NCI-H524 treated with DMSO at 0.1 percent for 48 hours (cell line): ENCODE results near the gene CABP7.
A peak's percentile ranks its signal among the peaks of the same experiment; 100 is the strongest.
"Not testable (repeated sequence)": the region's sequence is repeated elsewhere in the genome, so short reads cannot be mapped to it uniquely, and the experiment has no call there.

ENCODE experiments used
- DNase-seq: peaks from one replicate; lab custom pipeline; 2025; lab: John Stamatoyannopoulos, UW

Gene CABP7

DNA sequence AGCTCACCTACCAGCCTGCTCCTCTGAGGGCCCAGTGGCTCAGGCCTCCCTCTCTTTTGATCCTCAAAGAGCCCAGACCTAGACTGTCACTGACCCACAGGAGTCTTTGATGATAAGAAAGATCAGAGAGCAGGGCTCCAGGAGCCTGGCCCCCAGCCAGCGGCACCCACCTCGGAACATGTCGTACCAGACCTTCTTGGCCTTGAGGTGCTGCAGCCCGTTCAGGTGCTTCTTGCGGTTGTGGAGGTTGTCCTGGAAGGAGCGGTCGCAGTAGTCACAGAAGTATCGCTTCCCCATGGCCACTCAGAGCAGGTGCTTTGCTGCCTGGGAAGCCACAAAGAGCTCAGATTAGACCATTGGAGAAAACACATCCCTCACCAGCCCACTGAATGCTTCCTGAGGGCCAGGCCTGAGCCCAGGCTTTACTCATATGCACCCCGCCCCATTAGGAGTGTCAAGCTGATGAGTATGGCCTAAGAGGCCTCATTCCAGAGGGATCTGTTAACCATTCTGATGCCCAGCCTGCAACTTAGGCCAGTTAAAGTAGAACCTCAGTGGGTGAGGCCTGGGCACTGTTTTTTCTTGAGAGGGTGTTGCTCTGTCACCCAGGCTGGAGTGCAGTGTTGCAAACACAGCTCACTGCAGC lies 28.6 kb downstream of the CABP7 start:
- no peak for DNase-seq

DNA sequence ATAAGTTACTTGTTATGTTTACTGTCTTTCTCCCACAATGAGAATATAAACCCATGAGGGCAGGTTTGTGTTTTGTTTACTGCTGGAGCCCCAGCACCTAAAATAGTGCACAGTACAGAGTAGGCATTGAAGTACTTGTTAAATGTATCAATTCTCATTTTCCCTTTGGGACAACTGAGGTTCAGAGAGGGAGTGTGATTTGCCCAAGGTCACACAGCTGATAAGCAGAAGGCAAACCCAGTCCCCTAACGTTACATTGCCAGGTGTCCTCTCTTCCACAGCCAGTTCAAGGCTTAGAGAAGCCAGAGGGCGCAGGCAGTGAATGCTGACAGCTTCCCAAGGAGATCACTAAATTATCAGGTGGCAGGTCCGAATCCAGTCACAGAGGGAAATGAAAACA lies 30.2 kb downstream of the CABP7 start:
- DNase-seq = no peak

DNA sequence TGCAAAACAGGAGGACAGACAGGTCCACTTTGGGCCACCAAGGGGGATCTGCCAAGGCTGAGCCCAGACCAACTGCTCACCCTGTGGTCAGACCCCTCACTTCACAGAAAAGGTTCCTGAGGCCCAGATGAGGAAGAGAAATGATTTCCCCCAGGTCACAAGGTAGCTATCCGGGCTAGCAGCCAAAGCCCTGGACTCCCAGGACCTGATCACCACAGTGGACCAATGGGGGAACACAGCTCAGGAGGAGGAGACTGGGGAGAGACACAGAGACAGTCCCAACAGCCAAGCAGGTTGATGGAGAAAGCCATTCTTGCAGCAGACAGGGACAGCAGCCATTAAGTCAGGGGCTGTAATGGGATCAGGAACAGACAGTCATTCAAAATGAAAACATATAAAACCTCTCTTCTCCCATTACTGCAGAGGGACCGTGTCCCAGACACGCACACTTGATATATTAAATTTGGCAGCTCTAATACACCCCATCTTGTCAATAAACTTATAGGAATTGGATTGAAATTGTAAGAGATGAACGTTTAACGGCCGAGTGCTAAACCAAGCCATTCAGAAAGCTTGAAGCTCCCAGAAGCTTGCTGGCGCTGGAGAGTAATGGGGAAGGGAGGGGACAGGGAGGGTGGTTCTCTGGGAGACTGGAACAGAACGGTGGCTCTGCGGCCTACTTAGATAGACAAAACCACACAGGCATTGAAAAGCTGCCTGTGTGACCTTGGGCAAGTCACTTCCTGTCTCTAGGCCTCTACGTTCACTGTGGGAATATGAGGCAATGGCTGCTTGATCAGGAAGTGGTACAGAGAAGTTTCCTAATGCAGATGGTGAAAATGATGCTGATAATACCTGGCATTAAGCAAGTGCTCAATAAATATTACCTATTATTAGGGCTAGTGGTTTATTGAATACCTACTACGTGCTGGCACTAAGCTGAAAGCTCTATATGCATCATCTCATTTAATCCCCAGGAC lies 31.0 kb downstream of the CABP7 start:
- no peak for DNase-seq

DNA sequence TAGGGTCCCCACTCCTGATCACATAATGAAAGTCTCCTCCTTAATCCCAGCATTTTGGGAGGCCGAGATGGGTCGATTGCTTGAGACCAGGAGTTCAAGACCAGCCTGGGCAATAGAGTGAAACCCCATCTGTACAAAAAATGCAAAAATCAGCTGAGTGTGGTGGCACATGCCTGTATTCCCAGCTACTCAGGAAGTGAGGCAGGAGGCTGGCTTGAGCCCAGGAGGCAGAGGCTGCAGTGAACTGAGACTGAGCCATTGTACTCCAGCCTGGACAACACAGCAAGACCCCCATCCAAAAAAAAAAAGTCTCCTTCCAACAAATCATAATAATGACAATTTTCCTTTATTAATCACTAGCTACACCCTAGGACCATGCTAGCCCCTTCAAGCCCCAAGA lies 31.9 kb downstream of the CABP7 start:
- no peak for DNase-seq

DNA sequence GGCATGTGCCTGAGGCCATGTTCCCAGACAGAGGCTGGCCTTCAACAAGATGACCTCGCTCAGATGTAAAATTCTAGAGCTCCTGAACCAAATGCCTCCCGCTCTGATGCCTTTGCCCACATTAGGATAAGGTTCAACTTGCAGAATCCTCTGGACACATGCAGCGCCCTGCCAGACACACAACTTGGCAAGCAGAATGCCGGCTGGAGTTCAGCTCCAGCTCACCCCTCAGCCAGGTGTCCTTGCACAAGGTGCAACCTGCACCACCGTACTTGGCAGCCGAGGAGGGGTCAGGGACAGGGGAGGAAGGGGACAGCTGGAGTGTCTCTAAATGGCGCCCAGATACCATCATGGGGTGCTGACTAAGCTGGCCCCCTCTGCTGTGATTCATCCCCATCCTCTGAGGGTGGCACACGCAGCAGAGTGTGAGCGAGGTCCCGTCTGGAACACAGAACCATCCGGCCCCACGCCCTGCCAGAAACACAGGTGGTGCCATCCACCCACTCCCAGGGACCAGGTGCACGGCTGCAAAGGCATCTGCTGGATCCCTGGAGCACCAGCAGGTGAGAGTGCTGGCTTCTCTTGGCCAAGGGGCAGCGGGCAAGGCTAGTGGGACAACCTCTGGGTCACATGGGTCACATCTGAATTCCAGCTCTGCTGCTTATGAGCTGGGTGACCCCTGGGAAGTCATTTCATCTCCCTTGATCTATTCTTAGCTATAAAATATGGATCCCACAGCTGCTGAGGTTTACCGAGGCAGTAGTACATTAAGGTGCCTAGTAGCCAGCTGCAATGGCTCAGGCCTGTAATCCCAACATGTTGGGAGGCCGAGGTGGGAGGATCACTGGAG lies 34.2 kb downstream of the CABP7 start:
- DNase-seq = no peak

DNA sequence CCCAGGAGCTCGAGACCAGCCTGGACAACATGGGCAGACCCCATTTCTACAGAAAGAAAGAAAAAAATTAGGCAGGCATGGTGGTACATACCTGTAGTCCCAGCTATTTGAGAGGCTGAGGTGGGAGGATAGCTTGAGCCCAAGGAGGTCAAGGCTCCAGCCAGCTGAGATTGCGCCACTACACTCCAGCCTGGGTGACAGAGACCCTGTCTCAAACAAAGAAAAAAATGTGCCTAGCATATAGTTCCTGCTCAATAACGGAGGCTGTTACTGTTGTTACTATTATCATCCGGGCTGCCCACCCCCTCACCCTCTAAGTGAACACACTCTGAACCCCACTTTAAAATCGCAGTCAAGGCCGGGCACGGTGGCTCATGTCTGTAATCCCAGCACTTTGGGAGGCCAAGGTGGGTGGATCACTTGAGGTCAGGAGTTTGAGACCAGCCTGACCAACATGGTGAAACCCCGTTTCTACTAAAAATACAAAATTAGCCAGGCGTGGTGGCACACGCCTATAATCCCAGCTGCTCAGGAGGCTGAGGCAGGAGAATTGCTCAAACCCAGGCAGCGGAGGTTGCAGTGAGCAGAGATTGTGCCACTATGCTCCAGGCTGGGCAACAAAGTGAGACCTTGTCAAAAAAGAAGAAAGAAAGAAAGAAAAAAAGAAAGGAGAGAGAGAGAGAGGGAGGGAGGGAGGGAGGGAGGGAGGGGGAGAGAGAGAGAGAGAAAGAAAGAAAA lies 35.0 kb downstream of the CABP7 start:
- DNase-seq = not testable (repeated sequence)

DNA sequence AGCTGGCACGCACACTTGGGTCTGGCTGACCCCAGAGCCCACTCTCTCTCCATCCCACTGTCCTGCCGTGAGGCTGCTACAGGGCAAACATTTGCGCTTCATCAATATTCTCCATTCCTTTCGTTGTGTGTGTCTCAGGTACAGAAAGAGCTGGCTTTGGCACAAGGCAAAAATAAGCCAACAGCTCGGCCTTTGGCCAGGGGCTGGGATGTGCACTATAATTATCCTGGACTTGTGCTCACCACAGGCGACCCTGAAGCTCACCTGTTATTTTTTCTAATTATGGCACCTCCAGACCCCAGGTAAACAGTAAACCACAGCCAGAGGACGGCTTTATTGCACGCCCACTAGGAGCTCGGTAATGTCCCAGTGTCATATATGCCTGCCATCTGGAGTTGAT lies 36.1 kb downstream of the CABP7 start:
- no peak for DNase-seq

DNA sequence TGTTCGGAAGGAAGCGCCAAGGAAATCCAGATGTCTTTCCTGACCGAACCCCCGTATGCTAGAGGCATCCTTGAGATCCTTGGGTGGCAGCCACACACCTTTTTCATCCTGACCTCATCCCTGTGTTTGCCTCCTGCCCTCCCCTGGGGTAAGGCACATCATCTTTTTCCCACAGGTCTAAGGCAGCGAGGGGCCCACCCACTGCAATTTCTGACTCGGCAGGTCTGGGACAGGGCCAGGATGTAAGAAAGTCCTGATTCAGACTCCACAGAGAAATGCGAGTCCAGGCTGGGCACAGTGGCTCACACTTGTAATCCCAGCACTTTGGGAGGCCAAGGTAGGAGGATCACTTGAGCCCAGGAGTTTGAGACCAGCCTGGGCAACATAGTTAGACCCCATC lies 36.5 kb downstream of the CABP7 start:
- DNase-seq = no peak

DNA sequence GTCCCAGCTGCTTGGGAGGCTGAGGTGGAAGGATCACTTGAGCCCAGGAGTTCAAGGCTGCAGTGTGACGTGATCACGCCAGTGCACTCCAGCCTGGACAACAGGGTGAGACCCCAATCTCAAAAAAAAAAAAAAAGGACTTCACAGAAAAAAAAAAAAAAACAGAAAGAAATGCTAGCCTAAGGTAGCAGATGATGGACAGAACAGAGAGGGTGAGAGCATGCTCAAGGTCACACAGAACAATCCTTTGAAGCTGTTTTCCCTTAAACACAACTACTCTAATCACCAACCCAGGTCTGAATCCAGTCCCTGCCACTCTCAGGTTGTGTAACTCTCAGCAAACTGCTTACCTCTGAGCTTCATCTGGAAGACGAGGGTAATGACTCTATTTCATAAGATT lies 37.3 kb downstream of the CABP7 start:
- no peak for DNase-seq

DNA sequence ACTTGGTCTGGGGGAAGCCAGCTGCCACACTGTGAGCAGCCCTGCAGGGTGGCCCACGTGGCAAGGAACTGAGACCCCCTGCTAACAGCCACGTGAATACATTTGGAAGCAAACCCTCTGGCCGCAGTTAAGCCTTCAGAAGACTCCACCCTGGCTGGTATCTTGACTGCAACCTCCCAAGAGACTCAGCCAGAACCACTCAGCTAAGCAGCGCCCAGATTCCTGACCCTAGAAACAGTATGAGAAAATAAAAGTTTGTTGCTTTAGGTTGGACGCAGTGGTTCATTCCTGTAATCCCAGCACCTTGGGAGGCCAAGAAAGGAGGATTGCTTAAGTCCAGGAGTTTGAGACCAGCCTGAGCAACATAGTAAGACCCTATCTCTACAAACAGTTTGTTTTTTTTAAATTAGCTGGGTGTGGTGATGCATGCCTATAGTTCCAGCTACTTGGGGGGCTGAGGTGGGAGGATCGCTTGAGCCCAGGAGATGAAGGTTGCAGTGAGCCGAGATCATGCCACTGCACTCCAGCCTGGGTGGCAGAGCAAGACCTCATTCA lies 38.3 kb downstream of the CABP7 start:
- no peak for DNase-seq

DNA sequence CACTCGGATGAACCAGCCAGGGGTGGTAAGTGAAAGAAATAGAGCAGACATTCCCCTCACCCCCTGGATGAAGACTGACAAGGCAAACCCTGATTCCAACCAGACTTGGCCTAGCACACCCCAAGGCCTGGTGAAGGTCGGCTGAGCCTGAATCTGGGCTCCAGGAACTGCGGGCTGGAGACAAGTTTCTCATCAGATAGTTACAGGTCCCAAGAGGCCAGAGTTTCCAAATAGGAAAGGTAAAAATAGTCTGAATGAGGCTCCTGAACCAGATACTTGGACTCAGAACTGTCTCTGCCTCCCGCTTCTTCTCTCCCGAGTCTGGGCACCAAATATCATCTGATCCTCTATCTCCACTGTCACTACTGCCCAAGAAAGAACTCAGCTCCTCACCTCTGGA lies 39.2 kb downstream of the CABP7 start:
- DNase-seq = no peak

DNA sequence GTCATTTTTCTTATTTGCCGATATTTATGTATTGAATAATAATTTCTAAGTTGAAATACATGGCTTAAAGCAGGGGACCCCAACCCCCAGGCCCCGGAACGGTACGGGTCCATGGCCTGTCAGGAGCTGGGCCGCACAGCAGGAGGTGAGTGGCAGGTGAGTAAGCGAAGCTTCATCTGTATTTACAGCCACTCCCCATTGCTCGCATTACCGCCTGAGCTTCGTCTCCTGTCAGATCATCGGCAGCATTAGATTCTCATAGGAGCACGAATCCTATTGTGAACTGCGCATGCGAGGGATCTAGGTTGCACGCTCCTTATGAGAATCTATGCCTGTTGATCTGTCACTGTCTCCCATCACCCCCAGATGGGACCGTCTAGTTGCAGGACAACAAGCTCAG lies 42.5 kb downstream of the CABP7 start:
- no peak for DNase-seq

DNA sequence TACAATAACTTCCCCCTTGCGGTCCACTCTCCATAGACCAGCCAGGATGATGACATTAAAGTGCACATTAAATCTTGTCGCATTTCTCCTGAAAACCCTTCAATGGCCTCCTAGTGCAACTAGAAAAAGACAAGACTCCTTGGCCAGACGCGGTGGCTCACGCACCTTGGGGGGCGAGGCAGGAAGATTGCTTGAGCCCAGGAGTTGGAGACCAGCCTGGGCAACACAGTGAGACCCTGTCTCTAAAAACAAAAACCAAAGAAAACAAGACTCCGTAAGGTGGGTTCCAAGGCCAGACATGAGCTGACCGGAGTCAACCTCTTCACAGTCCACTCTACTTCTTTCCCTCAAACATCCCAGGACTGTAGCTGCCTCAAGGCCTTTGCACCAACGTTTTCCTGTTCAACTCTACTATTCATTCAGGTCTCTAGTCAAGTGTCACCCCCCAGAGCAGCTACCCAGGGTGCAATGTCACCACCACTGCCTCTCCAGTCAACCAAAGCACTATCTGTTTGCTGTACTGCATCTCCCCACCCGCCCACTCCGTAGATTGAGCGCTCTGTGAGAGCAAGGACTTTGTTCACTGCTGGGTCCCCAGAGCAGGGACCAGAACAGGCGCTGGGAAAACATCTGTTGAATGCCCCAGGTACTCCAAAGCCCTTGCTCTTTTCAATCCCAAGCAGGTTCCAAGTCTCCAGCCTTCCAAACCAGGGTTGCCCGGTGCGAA lies 46.3 kb downstream of the CABP7 start:
- DNase-seq = no peak

DNA sequence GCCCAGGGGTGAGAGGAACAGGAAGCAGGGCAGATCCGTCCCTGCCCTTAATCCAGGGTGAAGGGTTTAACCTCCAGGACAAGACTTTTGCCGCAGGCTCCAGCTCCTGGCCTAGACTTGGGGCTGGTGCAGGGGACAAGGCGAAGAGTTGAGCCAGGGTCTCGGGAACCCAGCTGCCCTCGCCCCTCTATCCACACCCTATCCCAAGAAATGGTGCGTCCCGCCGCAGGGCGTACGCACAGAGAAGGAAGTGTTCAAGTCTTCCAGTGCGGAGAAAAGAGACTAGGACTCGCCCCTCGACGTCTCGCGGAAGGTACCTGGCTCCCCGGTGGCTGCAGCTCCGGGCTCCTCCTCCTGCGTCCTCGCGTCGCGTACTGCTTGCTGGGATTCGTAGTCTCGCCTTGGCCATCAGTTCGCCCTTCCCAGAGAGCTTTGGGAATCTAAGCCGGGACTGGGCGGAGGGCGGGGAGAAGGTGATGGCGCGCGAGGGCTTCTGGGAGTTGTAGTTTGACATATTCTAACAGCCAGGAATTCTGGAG lies 46.9 kb downstream of the CABP7 start, which contains the start of gene ZMAT5:
TSS of gene ZMAT5 (minus strand) at position 376 of the 539 bp plus-strand sequence. CDS start 18,463 bp downstream, outside the sequence.
- peak; percentile 82 for DNase-seq

DNA sequence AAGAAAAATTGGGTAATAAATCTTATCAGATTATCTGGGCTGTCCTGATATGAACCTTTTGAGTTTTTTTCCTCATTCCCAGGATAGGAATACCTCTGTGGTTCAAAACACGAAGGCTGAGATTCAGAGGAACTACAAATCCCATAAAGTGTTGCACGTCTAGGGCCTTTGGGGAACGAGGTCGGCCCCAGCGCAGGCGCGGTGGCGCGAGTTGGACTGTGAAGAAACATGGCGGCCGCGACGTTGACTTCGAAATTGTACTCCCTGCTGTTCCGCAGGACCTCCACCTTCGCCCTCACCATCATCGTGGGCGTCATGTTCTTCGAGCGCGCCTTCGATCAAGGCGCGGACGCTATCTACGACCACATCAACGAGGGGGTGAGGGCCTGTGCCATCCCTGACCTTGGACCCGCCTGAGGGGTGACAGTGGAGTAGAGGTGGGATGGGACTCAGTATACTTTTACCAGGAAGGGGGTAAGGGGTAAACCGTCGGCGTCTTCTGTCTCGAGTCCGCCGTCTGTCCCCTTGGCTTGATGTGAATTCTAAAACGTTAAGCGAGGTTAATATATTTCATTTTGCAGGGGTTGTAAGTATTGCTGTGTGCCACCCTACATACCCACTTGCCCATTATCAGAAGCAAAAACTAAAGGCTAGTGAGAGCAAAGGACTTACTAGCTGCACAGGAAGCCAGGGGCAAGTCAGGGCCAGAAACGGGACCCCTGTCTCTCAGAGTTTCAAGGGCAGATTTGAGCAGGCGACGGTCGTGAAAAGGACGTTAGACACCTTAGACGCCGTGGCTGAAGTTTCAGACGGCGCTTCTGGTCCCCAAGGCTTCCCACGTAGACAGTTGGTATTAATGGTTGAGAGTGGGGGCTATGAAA lies 47.6 kb downstream of the CABP7 start, which contains the start of gene UQCR10:
TSS of gene UQCR10 (plus strand) at position 199 of the 881 bp plus-strand sequence. CDS start at position 229, 30 bp downstream.
- DNase-seq = peak; percentile 59

DNA sequence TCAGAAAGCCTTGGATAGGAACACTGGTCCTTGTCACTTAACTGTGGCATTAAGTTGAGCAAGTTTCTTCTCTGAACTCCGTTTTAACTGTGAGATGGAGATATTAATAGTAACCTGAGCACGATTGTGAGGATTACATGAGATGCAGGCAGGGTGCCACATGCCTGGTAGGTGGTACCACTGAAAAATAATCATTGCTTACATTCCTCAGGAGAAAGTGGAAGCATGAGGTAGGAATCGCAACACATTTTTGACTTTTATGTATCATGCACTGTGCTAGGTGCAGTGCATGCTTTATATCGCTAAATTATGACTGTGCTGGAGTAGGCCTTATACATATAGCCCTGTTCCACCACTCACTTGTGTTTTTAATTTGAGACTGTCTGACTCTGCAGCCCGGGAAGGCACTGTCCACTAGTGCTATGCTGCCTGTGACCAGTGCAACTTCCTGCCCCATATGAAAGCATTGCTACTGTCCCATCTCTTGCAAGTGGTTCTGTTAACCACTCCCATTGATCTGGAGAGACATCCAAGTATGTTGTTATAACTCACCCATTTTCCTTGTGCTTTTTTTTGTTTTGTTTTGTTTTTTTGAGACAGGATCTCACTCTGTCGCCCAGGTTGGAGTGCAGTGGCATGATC lies 48.4 kb downstream of the CABP7 start:
- no peak for DNase-seq

DNA sequence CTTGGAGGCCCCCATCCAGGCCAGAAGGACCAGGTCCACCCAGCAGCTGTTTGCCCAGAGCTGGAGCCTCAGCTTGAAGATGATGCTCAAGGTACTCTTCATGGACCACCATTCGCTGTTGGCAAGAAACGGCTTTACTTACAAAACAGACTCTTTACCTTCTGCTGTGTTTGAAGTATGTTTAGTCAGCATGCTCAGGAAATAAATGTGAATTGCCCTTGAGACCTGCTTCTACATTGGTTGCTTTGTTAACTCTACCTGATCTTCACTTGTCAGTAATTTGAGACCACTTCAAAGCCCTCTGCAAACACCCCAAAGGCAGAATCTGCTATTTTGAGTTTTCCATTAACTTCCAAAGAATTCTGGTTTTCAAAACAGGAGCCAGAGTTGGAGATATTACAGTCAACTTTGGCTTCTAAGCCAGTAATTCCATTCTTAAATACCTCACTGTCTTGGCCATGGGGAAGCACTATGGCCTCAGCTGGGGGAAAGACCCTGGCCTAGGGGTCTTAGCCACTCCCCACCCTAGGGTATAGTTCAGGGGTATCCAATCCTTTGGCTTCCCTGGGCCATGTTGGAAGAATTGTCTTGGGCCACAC lies 50.0 kb downstream of the CABP7 start:
- DNase-seq = no peak

DNA sequence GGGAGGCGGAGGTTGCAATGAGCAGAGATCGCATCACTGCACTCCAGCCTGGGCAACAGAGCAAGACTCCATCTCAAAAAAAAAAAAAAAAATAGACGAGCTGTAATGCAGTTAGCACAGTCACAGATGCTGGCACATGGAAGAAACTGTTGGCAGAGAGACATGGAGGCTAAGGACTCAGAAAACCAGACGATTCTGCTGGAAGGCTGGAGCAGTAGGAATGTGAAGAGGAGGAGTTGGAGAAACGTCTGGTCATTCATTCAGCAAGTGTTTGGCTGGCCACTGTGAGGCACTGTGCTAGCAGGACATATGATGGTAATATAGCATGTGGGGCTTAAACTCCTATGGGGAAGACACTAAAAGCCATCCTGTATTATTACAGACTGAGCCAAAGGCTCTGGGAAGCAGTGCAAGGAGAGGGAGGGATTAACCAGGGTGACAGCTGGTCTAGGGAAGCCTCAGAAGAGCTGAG lies 52.4 kb downstream of the CABP7 start:
- peak; percentile 99 for DNase-seq
